HG03196 (cell line): Measurements from ENCODE around the gene NR1H3.
"Not testable (repeated sequence)": the region's sequence is repeated elsewhere in the genome, so short reads cannot be mapped to it uniquely, and the experiment has no call there.

ENCODE experiments used
- ATAC-seq: cut with Tn5 transposase; IDR thresholded peaks from one replicate; pipeline ENCODE4 v1.9.1; 2021; ENCODE audit not compliant: unreplicated experiment

The NR1H3 gene

GRCh38 chr11:47302853-47303252 is 45.1 kb downstream of the NR1H3 start:
- ATAC-seq = no peak

- no peak for ATAC-seq
Measured at GRCh38 chr11:47305734-47306483, 48.1 kb downstream of the NR1H3 start.

GRCh38 chr11:47306484-47306844 is 48.7 kb downstream of the NR1H3 start:
- ATAC-seq = no peak

- ATAC-seq = no peak
Measured at GRCh38 chr11:47308050-47308823, 50.4 kb downstream of the NR1H3 start.

- ATAC-seq = no peak
Measured at GRCh38 chr11:47314992-47315391, 57.2 kb downstream of the NR1H3 start.

- not testable (repeated sequence) for ATAC-seq
Measured at GRCh38 chr11:47316501-47316900, 58.7 kb downstream of the NR1H3 start.

- ATAC-seq = peak; percentile 69
Measured at GRCh38 chr11:47317064-47317828, 59.5 kb downstream of the NR1H3 start.

GRCh38 chr11:47318166-47318565 is 60.4 kb downstream of the NR1H3 start:
- ATAC-seq = no peak
